ENCODE data around the gene SESTD1.
"Not testable (repeated sequence)": the region's sequence is repeated elsewhere in the genome, so short reads cannot be mapped to it uniquely, and the experiment has no call there.

The SESTD1 gene

DNA sequence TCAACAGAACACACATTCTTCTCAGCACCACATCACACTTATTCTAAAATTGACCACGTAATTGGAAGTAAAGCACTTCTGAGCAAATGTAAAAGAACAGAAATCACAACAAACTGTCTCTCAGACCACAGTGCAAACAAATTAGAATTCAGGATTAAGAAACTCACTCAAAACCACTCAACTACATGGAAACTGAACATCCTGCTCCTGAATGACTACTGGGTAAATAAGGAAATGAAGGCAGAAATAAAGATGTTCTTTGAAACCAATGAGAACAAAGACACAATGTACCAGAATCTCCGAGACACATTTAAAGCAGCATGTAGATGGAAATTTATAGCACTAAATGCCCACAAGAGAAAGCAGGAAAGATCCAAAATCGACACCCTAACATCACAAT, 50.0 kb downstream of the SESTD1 start:
- not testable (repeated sequence) for H3K4me3 ChIP-seq (ENCODE audit: low read length); H3K9me3 ChIP-seq (ENCODE audit: insufficient read depth, low read depth, low read length); H3K9ac ChIP-seq (ENCODE audit: low read depth, low read length); H3K27me3 ChIP-seq (ENCODE audit: insufficient read depth, low read length); H3K27ac ChIP-seq (ENCODE audit: low read depth, low read length); H3K36me3 ChIP-seq (ENCODE audit: insufficient read depth, low read length); H3K4me1 ChIP-seq (ENCODE audit: insufficient read depth, low read length)
- WGBS: 100% methylated on average over 2 of the region's 3 CpGs

DNA sequence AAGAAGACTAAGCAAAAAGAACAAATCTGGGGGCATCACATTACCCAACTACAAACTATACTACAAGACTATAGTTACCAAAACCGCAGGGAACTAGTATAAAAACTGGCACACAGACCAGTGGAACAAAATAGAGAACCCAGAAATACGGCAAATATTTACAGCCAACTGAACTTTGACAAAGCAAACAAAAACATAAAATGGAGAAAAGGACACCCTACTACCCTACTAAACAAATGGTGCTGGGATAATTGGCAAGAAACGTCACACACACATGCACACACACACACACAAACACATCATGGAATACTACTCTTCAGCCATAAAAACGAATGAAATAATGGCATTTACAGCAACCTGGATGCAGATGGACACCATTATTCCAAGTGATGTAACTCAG, 53.3 kb downstream of the SESTD1 start:
- Histone ChIP-seq H3K4me3 (ENCODE audit: low read length) (no peak overlapping the region), H3K36me3 (ENCODE audit: insufficient read depth, low read length) (no peaks in the 10 kb centered on the region), H3K9ac (ENCODE audit: low read depth, low read length) (no peak overlapping the region), H3K27ac (ENCODE audit: low read depth, low read length) (no peak overlapping the region), H3K27me3 (ENCODE audit: insufficient read depth, low read length) (no peaks in the 10 kb centered on the region), H3K9me3 (ENCODE audit: insufficient read depth, low read depth, low read length) (peaks cover 3% of the 10 kb centered on the region; the same call in 1 of the 2 replicates), H3K4me1 (ENCODE audit: insufficient read depth, low read length) (no peaks in the 10 kb centered on the region)
- 88% methylated on average over 4 of the region's 4 CpGs for WGBS

DNA sequence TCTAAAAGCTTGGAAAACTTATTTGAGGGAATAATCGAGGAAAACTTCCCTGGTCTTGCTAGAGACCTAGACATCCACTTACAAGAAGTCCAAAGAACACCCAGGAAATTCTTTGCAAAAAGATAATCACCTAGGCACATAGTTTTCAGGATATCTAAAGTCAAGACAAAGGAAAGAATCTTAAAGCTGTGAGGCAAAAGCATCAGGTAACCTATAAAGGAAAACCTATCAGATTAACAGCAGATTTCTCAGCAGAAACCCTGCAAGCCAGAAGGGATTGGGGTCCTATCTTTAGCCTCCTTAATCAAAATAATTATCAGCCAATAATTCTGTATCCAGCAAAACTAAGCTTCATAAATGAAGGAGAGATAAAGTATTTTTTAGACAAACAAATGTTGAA, 56.4 kb downstream of the SESTD1 start:
- H3K36me3 ChIP-seq (ENCODE audit: insufficient read depth, low read length); H3K4me3 ChIP-seq (ENCODE audit: low read length); H3K27me3 ChIP-seq (ENCODE audit: insufficient read depth, low read length); H3K9ac ChIP-seq (ENCODE audit: low read depth, low read length); H3K4me1 ChIP-seq (ENCODE audit: insufficient read depth, low read length); H3K27ac ChIP-seq (ENCODE audit: low read depth, low read length): not testable (repeated sequence)
- H3K9me3 ChIP-seq (ENCODE audit: insufficient read depth, low read depth, low read length): peaks cover 13% of the 10 kb centered on the region
- no CpG with 5 or more reads among the region's 1 CpG for WGBS

DNA sequence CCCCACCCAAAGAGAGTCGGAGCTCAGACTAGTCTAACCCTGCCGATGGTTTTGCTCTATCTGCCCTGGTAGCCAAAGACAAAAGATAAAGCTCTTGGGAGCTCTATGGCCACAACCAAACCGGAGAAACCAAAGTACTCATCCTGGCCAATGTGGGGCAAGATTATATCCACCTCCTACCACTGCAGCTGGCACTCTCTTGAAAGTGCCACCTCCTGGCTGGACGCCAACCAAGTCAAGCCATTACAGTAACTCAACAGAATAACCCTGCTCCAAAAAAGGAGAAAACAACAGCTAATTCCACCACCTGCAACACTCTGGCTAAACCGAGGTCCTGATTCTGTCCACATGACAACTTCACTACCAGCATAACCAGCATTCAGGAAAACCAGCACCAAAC, 57.6 kb downstream of the SESTD1 start:
- no peak overlapping the region for H3K27ac ChIP-seq (ENCODE audit: low read depth, low read length)
- H3K27me3 ChIP-seq (ENCODE audit: insufficient read depth, low read length): no peaks in the 10 kb centered on the region
- H3K9me3 ChIP-seq (ENCODE audit: insufficient read depth, low read depth, low read length): peaks cover 24% of the 10 kb centered on the region
- no peak overlapping the region for H3K4me3 ChIP-seq (ENCODE audit: low read length)
- 92% methylated on average over 5 of the region's 5 CpGs for WGBS
- no peak overlapping the region for H3K9ac ChIP-seq (ENCODE audit: low read depth, low read length)
- no peaks in the 10 kb centered on the region for H3K4me1 ChIP-seq (ENCODE audit: insufficient read depth, low read length)
- H3K36me3 ChIP-seq (ENCODE audit: insufficient read depth, low read length): no peaks in the 10 kb centered on the region

DNA sequence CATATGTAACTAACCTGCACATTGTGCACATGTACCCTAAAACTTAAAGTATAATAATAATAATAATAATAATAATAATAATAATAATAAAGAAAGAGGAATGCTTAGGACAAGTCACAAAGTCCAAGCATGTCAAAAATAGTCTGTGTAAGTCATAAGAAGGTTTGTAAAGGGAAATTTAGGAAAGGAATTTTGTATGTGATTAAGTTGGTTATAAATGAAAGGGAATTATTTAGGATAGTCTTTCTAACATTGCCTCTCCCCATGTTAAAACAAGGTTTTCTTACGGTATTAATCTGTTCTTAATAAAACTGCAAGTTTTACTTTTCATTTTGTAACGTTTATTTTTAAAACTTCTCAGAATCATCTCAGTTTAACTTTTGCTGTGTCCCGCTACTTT, 62.8 kb downstream of the SESTD1 start:
- Histone ChIP-seq H3K27me3 (ENCODE audit: insufficient read depth, low read length) (no peaks in the 10 kb centered on the region), H3K9ac (ENCODE audit: low read depth, low read length) (no peak overlapping the region), H3K36me3 (ENCODE audit: insufficient read depth, low read length) (no peaks in the 10 kb centered on the region), H3K9me3 (ENCODE audit: insufficient read depth, low read depth, low read length) (peaks cover 21% of the 10 kb centered on the region), H3K4me1 (ENCODE audit: insufficient read depth, low read length) (no peaks in the 10 kb centered on the region), H3K4me3 (ENCODE audit: low read length) (no peak overlapping the region), H3K27ac (ENCODE audit: low read depth, low read length) (no peak overlapping the region)
- WGBS: 99% methylated on average over 3 of the region's 3 CpGs

DNA sequence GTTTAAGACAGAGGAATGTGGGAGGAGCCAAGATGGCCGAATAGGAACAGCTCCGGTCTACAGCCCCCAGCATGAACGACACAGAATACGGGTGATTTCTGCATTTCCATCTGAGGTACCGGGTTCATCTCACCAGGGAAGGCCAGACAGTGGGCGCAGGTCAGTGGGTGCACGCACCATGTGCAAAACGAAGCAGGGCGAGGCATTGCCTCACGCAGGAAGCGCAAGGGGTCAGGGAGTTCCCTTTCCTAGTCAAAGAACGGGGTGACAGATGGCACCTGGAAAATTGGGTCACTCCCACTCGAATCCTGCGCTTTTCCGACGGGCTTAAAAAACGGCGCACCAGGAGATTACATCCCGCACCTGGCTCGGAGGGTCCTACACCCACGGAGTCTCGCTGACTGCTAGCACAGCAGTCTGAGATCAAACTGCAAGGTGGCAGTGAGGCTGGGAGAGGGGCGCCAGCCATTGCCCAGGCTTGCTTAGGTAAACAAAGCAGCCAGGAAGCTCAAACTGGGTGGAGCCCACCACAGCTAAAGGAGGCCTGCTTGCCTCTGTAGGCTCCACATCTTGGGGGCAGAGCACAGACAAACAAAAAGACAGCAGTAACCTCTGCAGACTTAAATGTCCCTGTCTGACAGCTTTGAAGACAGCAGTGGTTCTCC, 68.6 kb downstream of the SESTD1 start:
- H3K4me1 ChIP-seq (ENCODE audit: insufficient read depth, low read length); H3K27me3 ChIP-seq (ENCODE audit: insufficient read depth, low read length); H3K27ac ChIP-seq (ENCODE audit: low read depth, low read length); H3K36me3 ChIP-seq (ENCODE audit: insufficient read depth, low read length); H3K9me3 ChIP-seq (ENCODE audit: insufficient read depth, low read depth, low read length); H3K4me3 ChIP-seq (ENCODE audit: low read length); H3K9ac ChIP-seq (ENCODE audit: low read depth, low read length): not testable (repeated sequence)
- WGBS: 93% methylated on average over 23 of the region's 23 CpGs

DNA sequence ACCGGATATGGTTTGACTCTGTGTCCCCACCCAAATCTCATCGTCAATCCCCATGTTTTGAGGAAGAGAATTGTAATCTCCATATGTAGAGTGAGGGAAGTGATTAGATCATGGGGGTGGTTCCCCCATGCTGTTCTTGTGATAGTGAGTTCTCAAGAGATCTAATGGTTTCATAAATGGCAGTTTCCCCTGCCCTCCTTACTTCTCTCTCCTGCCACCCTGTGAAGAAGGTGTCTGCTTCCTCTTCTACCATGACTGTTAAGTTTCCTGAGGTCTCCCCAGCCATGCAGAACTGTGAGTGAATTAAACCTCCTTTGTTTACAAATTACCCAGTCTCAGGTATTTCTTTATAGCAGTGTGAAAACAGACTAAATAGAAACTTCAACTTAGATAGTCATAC, 69.5 kb downstream of the SESTD1 start:
- no peak overlapping the region for H3K4me3 ChIP-seq (ENCODE audit: low read length)
- no peaks in the 10 kb centered on the region for H3K36me3 ChIP-seq (ENCODE audit: insufficient read depth, low read length)
- H3K27me3 ChIP-seq (ENCODE audit: insufficient read depth, low read length): no peaks in the 10 kb centered on the region
- 100% methylated on average over 2 of the region's 2 CpGs for WGBS
- H3K9ac ChIP-seq (ENCODE audit: low read depth, low read length): no peak overlapping the region
- H3K4me1 ChIP-seq (ENCODE audit: insufficient read depth, low read length): no peaks in the 10 kb centered on the region
- peaks cover under 1% of the 10 kb centered on the region; the same call in 1 of the 2 replicates for H3K9me3 ChIP-seq (ENCODE audit: insufficient read depth, low read depth, low read length)
- no peak overlapping the region for H3K27ac ChIP-seq (ENCODE audit: low read depth, low read length)

DNA sequence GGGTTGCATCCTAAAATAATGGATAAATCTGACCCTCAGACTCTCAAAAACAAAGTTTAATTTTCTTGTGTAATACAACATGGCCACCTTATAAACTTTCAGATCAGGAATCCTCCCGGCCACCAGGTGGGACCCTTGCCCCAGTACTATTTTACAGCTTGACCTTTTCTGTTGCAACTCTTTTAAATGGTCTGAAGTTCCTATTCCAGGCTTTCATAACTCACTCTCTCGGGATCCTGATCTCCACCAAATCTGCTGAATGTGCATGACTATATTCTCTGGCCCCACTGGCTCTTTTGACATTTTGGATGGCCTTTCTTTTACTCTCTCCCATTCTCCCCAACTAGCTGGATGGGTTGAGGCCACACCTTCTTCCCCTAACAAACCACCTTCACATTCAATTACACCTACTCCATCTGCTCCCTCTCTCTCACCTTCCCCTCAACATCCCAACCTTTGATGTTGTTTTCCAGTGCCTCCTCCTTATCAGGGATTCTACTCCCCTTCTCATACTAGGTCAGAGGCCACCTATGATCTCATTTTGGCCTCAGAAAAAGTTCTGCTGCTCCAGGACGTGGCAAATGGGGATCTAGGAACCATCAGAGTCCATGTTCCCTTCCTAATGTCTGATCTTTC, 70.8 kb downstream of the SESTD1 start:
- Histone ChIP-seq H3K9me3 (ENCODE audit: insufficient read depth, low read depth, low read length) (peaks cover 5% of the 10 kb centered on the region; the same call in 1 of the 2 replicates), H3K27me3 (ENCODE audit: insufficient read depth, low read length) (no peaks in the 10 kb centered on the region), H3K36me3 (ENCODE audit: insufficient read depth, low read length) (no peaks in the 10 kb centered on the region), H3K4me3 (ENCODE audit: low read length) (no peak overlapping the region), H3K27ac (ENCODE audit: low read depth, low read length) (no peak overlapping the region), H3K4me1 (ENCODE audit: insufficient read depth, low read length) (no peaks in the 10 kb centered on the region), H3K9ac (ENCODE audit: low read depth, low read length) (no peak overlapping the region)
- WGBS: 92% methylated on average over 3 of the region's 3 CpGs

DNA sequence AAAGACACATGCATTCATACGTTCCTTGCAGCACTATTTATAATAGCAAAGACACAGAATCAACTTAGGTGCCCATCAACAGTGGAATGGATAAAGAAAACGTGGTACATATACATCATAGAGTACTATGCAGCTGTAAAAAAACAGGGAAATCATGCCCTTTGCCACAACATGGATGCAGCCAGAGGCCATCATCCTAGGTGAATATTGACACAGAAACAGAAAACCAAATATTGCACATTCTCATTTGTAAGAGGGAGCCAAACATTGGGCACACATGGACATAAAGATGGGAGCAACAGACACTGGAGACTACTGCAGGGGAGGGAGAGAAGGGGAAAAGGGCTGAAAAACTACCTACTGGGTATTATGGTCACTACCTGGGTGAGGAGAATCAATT, 73.5 kb downstream of the SESTD1 start:
- WGBS: 92% methylated on average over 2 of the region's 2 CpGs
- Histone ChIP-seq H3K4me1 (ENCODE audit: insufficient read depth, low read length) (no peaks in the 10 kb centered on the region), H3K4me3 (ENCODE audit: low read length) (no peak overlapping the region)

DNA sequence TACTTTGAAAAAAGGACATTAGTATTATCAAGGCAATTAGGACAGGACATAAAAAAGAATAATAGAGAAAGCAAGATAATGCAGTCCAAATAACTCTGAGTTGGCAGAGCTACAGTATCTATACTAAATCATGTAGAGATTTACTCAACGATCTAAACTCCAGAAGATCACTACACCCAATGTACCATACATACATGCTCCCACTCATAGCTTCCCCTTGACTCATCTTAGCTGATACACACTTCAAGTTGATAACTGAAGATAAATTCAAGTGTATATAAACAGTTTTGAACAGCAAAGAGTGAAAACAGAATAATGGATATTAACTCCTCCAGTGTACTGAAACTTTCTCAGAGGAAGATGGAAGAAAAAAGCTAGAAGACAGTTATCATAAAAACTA, 78.5 kb downstream of the SESTD1 start:
- 88% methylated on average over 1 of the region's 1 CpG for WGBS
- peaks cover 8% of the 10 kb centered on the region; the same call in 1 of the 2 replicates for H3K9me3 ChIP-seq (ENCODE audit: insufficient read depth, low read depth, low read length)

More for the DNA sequence above, 73.5 kb downstream of the SESTD1 start:
- no peaks in the 10 kb centered on the region for H3K36me3 ChIP-seq (ENCODE audit: insufficient read depth, low read length)
- no peak overlapping the region for H3K9ac ChIP-seq (ENCODE audit: low read depth, low read length)
- peaks cover 8% of the 10 kb centered on the region; the same call in 1 of the 2 replicates for H3K9me3 ChIP-seq (ENCODE audit: insufficient read depth, low read depth, low read length)
- no peak overlapping the region for H3K27ac ChIP-seq (ENCODE audit: low read depth, low read length)
- H3K27me3 ChIP-seq (ENCODE audit: insufficient read depth, low read length): no peaks in the 10 kb centered on the region

DNA sequence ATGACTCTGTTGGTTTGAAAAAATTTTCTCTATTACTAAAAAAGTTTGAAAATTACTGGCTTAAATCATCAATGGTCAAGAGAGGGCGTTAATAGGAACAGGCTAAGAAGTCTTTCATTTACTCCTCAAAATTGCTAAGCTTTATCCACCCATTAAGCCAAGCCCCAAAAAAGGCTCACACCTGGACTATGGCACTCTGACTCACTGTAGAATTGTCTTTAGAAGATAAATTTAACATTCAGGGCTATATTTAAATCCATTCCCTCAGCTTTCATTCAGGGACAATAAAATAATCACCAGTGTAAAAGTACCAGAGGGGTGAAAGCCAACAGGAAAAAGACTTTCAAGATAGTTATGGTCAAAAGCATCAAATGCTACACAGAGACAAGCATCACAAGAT, 80.0 kb downstream of the SESTD1 start:
- no peak overlapping the region for H3K27ac ChIP-seq (ENCODE audit: low read depth, low read length)

More for the DNA sequence above, 78.5 kb downstream of the SESTD1 start:
- H3K4me3 ChIP-seq (ENCODE audit: low read length): no peak overlapping the region
- peaks cover 12% of the 10 kb centered on the region for H3K4me1 ChIP-seq (ENCODE audit: insufficient read depth, low read length)
- H3K36me3 ChIP-seq (ENCODE audit: insufficient read depth, low read length): no peaks in the 10 kb centered on the region
- H3K27ac ChIP-seq (ENCODE audit: low read depth, low read length): no peak overlapping the region
- no peaks in the 10 kb centered on the region for H3K27me3 ChIP-seq (ENCODE audit: insufficient read depth, low read length)
- H3K9ac ChIP-seq (ENCODE audit: low read depth, low read length): no peak overlapping the region

More for the DNA sequence above, 80.0 kb downstream of the SESTD1 start:
- H3K27me3 ChIP-seq (ENCODE audit: insufficient read depth, low read length): no peaks in the 10 kb centered on the region
- 89% methylated on average over 1 of the region's 1 CpG for WGBS
- H3K4me1 ChIP-seq (ENCODE audit: insufficient read depth, low read length): peaks cover 25% of the 10 kb centered on the region
- no peaks in the 10 kb centered on the region; the same call in 1 of the 2 replicates for H3K36me3 ChIP-seq (ENCODE audit: insufficient read depth, low read length)
- H3K4me3 ChIP-seq (ENCODE audit: low read length): no peak overlapping the region
- H3K9ac ChIP-seq (ENCODE audit: low read depth, low read length): no peak overlapping the region
- H3K9me3 ChIP-seq (ENCODE audit: insufficient read depth, low read depth, low read length): peaks cover 3% of the 10 kb centered on the region; the same call in 1 of the 2 replicates
